Osteoblast (primary cell): ENCODE results near the gene P2RX3. TPM values are rescaled to one million over a fixed set of nuclear protein-coding genes. Genes with fewer than 3 reads are reported as not detected.

Experiments
- DNase-seq: peaks from one replicate; pipeline ENCODE4 v3.0.0; 2011; ENCODE audit warnings: low spot score, mixed read lengths; ENCODE audit not compliant: insufficient read length; ENCODE audit errors: missing footprints
- H2AFZ ChIP-seq: 2 replicates; pipeline ENCODE4 v1.6.0; 2011; ENCODE audit warnings: mild to moderate bottlenecking, low read length
- H3K27ac ChIP-seq: 2 replicates; pipeline ENCODE4 v1.5.1; 2011; ENCODE audit warnings: mild to moderate bottlenecking, low read depth, low read length, moderate library complexity
- H3K27me3 ChIP-seq: 2 replicates; pipeline ENCODE4 v1.6.0; 2012; ENCODE audit warnings: mild to moderate bottlenecking, control low read depth, inconsistent platforms, low read length, moderate library complexity; ENCODE audit not compliant: insufficient read depth
- H3K36me3 ChIP-seq: 2 replicates; pipeline ENCODE4 v1.5.1; 2011; ENCODE audit warnings: mild to moderate bottlenecking, low read length, control low read depth, moderate library complexity; ENCODE audit not compliant: insufficient read depth
- H3K4me1 ChIP-seq: 2 replicates; pipeline ENCODE4 v1.5.1; 2011; ENCODE audit warnings: mild to moderate bottlenecking, low read length, control low read depth, moderate library complexity; ENCODE audit not compliant: insufficient read depth
- H3K4me2 ChIP-seq: 2 replicates; pipeline ENCODE4 v1.6.0; 2011; ENCODE audit warnings: mild to moderate bottlenecking, low read length; ENCODE audit not compliant: insufficient read depth
- H3K4me3 ChIP-seq: fragments of 200-600 bp; sonication (generic); 3 replicates; pipeline ENCODE4 v1.5.1; 2012; ENCODE audit warnings: mild to moderate bottlenecking, low read length, inconsistent platforms; ENCODE audit not compliant: insufficient read depth
- H3K79me2 ChIP-seq: 2 replicates; pipeline ENCODE4 v1.6.0; 2012; ENCODE audit warnings: mild to moderate bottlenecking, low read length, control low read depth, inconsistent platforms; ENCODE audit not compliant: insufficient read depth
- H3K9me3 ChIP-seq: 2 replicates; pipeline ENCODE4 v1.5.1; 2011; ENCODE audit warnings: low read depth, low read length, control low read depth
- H4K20me1 ChIP-seq: 2 replicates; pipeline ENCODE4 v1.6.0; 2012; ENCODE audit warnings: mild to moderate bottlenecking, low read length, control low read depth; ENCODE audit not compliant: insufficient read depth
- total RNA-seq: library from RNA; depleted of rRNA; stranded (reverse); fragments of >200 nt; gene quantifications from 2 replicates; pipeline ENCODE4 v1.2.3, GENCODE V29; 2012
- TF ChIP-seq, protein P1 (sequence below): IDR thresholded peaks from 2 replicates; pipeline ENCODE4 v1.5.1; 2011; ENCODE audit warnings: mild to moderate bottlenecking, low read depth, low read length, moderate library complexity; ENCODE audit errors: extremely low read depth

The P2RX3 gene
- total RNA-seq, 1 donor, result not detected

- H3K27ac ChIP-seq, result no peak overlapping the region
- no peak overlapping the region for H3K4me2 ChIP-seq
- H4K20me1 ChIP-seq, result peaks cover 62% of the 10 kb centered on the region
- H3K36me3 ChIP-seq, result peaks cover 88% of the 10 kb centered on the region
- TF ChIP-seq, protein P1, sequence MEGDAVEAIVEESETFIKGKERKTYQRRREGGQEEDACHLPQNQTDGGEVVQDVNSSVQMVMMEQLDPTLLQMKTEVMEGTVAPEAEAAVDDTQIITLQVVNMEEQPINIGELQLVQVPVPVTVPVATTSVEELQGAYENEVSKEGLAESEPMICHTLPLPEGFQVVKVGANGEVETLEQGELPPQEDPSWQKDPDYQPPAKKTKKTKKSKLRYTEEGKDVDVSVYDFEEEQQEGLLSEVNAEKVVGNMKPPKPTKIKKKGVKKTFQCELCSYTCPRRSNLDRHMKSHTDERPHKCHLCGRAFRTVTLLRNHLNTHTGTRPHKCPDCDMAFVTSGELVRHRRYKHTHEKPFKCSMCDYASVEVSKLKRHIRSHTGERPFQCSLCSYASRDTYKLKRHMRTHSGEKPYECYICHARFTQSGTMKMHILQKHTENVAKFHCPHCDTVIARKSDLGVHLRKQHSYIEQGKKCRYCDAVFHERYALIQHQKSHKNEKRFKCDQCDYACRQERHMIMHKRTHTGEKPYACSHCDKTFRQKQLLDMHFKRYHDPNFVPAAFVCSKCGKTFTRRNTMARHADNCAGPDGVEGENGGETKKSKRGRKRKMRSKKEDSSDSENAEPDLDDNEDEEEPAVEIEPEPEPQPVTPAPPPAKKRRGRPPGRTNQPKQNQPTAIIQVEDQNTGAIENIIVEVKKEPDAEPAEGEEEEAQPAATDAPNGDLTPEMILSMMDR, result no peak
- H3K9me3 ChIP-seq, result no peaks in the 10 kb centered on the region
- DNase-seq, result peak; percentile 60
- peaks cover 60% of the 10 kb centered on the region for H3K79me2 ChIP-seq
- H3K4me3 ChIP-seq, result no peak overlapping the region
- H3K4me1 ChIP-seq, result peaks cover 25% of the 10 kb centered on the region
- no peak overlapping the region for H2AFZ ChIP-seq
- H3K27me3 ChIP-seq, result no peaks in the 10 kb centered on the region
These were observed 23.8 kb upstream of the P2RX3 start for GRCh38 chr11:57314221-57314973.

- no peak overlapping the region for H3K4me3 ChIP-seq
- peak; percentile 82 for DNase-seq
- TF ChIP-seq, protein P1, result no peak
- H3K4me2 ChIP-seq, result no peak overlapping the region
- H3K9me3 ChIP-seq, result no peaks in the 10 kb centered on the region
- H3K79me2 ChIP-seq, result peaks cover 58% of the 10 kb centered on the region
- H4K20me1 ChIP-seq, result peaks cover 56% of the 10 kb centered on the region
- peaks cover 17% of the 10 kb centered on the region for H3K4me1 ChIP-seq
- no peak overlapping the region for H3K27ac ChIP-seq
- no peak overlapping the region for H2AFZ ChIP-seq
- peaks cover 84% of the 10 kb centered on the region for H3K36me3 ChIP-seq
- no peaks in the 10 kb centered on the region for H3K27me3 ChIP-seq
These were observed 22.7 kb upstream of the P2RX3 start for GRCh38 chr11:57315491-57315890.

GRCh38 chr11:57316017-57316416 is 22.1 kb upstream of the P2RX3 start:
- no peak overlapping the region for H3K27ac ChIP-seq
- DNase-seq, result peak; percentile 83

DNA sequence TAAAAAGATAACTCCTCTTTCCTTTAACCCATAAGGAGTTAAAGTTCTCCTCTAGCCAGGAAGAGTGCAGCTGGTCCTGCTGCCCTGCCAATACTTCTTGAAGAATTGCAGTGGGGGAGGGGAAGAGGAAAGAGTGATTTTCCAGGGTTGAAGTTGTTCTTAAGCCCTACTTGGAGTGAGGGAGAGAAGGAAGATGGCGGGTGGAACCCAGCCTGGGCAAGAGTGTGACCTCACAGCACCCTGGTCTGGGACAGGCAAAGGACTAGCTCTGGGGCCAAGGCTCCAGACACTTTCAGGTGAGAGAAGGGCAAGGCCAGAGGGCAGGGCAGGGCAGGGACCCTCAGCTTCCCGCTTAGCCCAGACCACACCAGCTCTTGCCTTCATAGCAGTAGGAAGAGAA is 20.0 kb upstream of the P2RX3 start:
- Histone ChIP-seq H3K36me3 (peaks cover 72% of the 10 kb centered on the region), H2AFZ (no peak overlapping the region), H4K20me1 (peaks cover 55% of the 10 kb centered on the region), H3K4me3 (no peak overlapping the region), H3K79me2 (peaks cover 79% of the 10 kb centered on the region), H3K27ac (no peak overlapping the region), H3K4me2 (no peak overlapping the region), H3K27me3 (no peaks in the 10 kb centered on the region), H3K9me3 (no peaks in the 10 kb centered on the region), H3K4me1 (peaks cover 28% of the 10 kb centered on the region)
- TF ChIP-seq, protein P1, result no peak
- peak; percentile 70 for DNase-seq

More at GRCh38 chr11:57316017-57316416, 22.1 kb upstream of the P2RX3 start:
- H3K27me3 ChIP-seq, result no peaks in the 10 kb centered on the region
- no peak overlapping the region for H2AFZ ChIP-seq
- TF ChIP-seq, protein P1, result no peak
- no peak overlapping the region for H3K4me3 ChIP-seq
- peaks cover 52% of the 10 kb centered on the region for H4K20me1 ChIP-seq
- H3K9me3 ChIP-seq, result no peaks in the 10 kb centered on the region
- peaks cover 15% of the 10 kb centered on the region for H3K4me1 ChIP-seq
- peaks cover 58% of the 10 kb centered on the region for H3K79me2 ChIP-seq
- H3K36me3 ChIP-seq, result peaks cover 87% of the 10 kb centered on the region
- H3K4me2 ChIP-seq, result no peak overlapping the region
